HG03135 (cell line): ENCODE results near the gene DROSHA.
"Not testable (repeated sequence)": the region's sequence is repeated elsewhere in the genome, so short reads cannot be mapped to it uniquely, and the experiment has no call there.

Experiments
- ATAC-seq: cut with Tn5 transposase; IDR thresholded peaks from one replicate; pipeline ENCODE4 v1.9.1; 2021; ENCODE audit warnings: mild to moderate bottlenecking, moderate library complexity; ENCODE audit not compliant: unreplicated experiment

Gene DROSHA

DNA sequence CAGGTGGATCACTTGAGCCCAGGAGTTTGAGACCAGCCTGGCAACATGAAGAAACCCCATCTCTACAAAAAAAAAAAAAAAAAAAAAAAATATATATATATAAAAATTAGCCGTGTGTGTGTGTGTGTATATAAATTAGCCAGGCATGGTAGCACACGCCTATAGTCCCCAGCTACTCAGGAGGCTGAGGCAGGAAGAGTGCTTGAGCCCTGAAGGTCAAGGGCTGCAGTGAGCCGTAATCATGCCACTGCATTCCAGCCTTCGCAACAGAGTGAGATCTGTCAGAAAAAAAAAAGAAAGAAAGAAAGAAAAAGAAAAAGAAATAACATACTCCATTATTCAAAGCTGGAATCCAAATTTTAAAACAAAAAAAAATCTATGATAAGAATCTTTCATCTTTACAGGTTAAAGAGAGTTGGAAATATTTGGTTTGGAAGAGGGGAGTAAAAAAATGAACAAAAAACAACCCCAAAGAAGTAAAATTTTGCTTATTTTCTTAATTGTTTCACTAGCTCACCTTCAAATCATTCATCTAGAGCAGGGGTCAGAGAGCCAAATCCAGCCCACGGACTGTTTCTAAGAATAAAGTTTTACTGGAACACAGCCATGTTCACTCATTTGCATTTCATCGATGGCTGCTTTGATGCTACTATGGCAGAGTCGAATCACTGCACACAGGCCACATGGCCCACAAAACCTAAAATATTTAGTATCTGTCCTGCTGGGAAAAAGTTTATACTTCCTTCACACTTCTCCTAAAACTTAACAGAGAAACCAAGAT is 109.9 kb downstream of the DROSHA start:
- ATAC-seq: no peak

DNA sequence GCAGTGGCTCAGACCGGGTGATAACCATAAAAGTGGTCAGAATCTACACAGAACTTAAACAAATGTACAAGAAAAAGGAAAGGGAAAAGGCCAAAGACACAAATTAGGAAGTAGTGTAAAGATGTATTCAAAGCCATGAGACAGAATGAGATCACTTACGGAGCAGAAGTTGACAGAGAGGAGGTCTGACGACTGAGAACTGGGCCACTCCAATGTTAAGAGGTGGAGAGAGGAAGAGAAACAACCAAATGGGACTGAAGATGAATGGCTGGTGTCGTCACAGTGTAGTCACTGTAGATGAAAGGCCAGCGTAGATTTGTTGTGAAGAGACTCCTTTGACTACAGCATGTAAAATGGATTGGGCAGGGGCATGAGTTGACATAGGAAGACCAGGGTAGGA is 114.4 kb downstream of the DROSHA start:
- ATAC-seq: no peak

DNA sequence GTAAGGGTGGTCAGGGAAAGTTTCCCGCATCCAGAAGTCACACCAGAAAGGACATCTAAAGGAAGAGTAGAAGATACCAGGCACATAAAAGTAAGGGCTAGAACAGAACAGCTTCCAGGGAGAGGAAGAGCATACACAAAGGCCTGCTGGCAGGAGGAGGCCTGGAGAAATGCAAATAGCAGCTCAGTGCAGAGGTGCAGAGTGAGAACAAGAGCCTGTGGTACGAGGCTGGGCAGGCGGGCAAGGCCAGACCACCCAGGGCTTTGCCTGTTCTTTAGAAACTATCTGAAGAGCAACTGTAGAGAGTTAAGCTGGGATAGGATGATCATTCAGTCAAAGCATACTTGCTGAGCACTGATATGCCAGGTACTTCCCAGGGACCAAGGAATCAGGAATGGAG is 115.3 kb downstream of the DROSHA start:
- ATAC-seq: no peak

GRCh38 chr5:31415960-31416359 is 115.9 kb downstream of the DROSHA start:
- no peak for ATAC-seq

GRCh38 chr5:31415009-31415923 is 116.6 kb downstream of the DROSHA start:
- ATAC-seq: no peak

- no peak for ATAC-seq
These were observed 118.7 kb downstream of the DROSHA start for GRCh38 chr5:31413030-31413812.

GRCh38 chr5:31412324-31412723 is 119.6 kb downstream of the DROSHA start:
- ATAC-seq: no peak

- no peak for ATAC-seq
These were observed 121.8 kb downstream of the DROSHA start for GRCh38 chr5:31410089-31410488.

DNA sequence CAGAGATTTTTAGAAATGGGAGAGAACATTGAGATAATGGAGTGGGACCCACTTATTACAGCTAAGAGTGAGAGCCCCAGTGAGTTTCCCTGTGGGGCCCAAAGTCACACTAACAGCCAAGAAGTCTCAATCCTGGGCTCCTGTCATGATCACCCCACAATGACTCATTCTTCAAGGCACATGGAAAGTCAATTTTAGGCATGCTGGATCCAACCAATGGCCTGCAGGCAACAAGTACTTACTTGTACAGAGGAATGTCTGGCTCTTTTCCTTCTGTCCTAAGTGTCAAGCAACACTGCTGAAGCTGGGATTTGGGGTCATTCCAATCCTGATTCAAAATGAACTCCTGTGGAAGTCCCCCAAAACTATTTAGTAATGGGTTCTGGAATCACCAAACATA is 123.1 kb downstream of the DROSHA start:
- ATAC-seq: no peak

DNA sequence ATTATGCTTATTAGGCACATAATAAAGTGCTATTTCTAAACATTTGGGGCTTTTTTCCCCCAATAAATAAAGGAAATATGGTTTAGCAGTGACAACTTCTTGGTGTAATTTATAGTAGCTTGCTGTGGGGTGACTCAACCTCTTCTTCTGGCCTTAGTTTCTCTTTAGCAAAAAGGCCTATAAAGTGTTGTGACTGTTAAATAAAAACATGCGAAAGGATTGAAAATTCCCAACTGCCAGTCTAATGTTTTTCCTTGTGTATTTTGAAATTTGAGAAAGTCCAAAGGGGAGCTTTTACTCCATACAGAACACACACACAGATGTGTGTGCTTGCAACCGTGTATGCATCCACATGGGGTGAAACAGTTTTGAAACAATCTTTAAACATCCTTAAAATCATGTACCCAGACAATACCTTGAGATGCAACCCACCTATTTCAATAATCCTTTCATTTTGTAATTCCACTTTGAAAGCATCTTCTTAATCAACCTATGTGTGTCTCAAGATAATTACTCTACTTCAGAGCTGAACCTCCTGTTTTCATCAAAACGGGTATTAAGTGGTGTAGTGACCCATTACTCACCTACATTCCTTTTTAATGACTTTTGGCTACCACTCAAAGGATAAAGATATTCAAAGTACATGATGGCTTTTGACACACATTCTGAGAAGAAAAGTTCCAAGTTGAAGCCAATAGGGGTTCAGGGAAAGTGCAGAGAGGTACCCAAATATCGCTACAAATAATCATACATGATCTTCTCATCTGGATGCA is 123.8 kb downstream of the DROSHA start:
- no peak for ATAC-seq

DNA sequence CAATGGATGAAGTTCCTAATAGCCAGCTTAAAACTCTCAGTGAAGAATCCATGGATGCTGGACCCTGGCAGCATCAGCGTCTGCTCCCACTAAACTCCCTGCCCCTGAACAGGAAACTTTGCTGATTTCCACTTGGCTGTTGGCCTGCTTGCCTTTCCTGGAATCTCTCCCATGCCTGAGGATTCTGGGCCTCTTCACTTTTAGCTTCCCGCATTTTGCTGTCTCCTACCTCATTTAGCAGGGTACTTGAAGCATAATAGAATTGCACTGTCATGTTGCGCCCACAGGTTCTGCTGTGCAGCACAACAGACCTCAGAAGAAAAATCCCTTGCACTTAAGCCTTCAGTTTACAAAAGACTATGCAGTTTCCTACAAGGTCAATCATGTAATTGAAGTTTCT is 127.6 kb downstream of the DROSHA start:
- no peak for ATAC-seq

DNA sequence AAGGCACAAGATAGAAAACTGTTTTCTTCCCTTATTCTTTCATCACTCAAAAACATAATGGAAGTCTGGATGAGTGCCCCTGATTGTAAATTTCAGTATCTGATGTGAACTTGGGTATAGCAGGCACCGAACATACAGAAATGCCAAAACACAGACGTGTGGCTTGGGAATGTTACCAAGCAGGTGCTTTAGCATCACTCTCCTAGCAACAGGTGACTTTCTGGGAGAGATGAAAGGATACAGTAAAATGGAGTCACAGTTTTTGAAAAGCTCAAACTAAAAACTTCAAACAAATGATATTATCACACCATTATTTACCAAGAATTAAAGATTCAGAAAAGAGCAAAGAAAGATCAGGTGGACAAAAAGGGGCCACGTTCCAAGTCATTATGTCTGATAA is 130.2 kb downstream of the DROSHA start:
- ATAC-seq: no peak

- no peak for ATAC-seq
These were observed 133.9 kb downstream of the DROSHA start for GRCh38 chr5:31397926-31398557.

GRCh38 chr5:31396611-31397295 is 135.1 kb downstream of the DROSHA start:
- no peak for ATAC-seq

- ATAC-seq: not testable (repeated sequence)
These were observed 136.3 kb downstream of the DROSHA start for GRCh38 chr5:31395450-31396045.

- ATAC-seq: no peak
These were observed 138.8 kb downstream of the DROSHA start for GRCh38 chr5:31393126-31393525.

DNA sequence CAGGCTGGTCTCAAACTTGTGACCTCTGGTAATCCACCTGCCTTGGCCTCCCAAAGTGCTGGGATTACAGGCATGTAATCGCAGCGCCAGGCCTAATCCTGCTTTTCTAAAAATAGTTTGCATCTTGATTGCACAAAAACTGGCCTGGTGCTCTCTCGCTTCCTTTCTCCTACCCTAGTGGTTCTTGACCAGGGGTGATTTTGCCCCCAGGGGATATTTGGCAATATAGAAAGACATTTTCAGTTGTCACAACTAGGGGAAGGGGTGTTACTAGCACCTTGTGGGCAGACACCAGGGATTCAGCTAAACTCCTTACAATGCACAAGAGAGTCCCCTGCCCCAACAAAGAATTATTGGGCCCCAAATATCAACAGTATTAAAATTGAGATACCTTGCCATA is 139.8 kb downstream of the DROSHA start:
- no peak for ATAC-seq

DNA sequence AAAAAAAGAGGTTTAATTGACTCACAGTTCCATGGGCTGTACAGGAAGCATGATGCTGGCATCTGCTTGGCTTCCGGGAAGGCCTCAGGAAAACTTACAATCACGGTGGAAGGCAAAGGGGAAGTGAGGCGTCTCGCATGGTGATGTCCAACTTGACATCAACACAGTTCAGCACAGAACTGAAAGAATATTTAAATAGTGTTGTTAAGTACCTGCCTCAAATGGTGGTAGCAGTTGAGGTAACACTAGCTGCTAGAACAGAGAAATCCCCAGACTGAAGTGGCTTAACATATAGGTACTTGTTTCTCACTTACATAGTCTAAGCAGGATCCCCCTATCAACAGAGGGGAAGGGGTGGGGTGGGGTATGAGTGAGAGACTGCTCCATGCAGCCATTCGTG is 141.6 kb downstream of the DROSHA start:
- ATAC-seq: no peak
